Amygdala (tissue), 56 donors: ENCODE results near the gene CCDC71.

Experiments used
- DNase-seq, 56 donors: peaks; one replicate each; lab custom pipeline; 2025; lab: John Stamatoyannopoulos, UW

Gene CCDC71

DNA sequence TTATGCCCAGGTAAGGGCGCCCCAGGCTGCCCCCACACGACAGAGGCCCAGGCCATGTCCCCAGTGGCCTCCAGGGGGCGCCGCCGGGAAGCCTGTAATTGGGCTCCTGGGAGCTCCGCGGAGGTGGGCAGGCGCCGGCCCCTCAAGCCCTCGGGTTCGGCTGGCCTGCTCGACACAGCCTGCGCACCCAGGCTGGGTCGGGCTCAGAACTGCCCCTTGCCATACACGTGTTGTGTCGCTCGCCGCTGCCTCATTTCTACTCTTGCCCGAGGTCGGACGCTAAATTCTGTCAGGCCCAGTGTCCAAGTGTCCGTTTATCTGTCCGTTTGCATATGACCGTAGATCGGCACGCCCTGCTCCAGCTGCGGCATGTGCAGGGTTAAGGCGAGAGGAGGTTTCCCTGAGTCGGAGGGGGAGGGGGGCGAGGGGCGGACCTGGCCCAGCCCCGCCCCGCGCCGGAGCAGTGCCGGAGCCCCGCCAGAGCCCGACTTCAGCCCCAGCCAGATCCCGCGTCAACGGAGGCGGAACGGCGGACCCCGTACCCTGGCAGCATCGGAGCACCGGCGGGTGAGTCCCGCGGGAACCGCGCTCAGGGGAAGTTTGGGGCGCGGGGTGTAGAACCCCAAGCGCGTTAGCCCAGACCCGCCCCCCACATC is 5.1 kb upstream of the CCDC71 start, which contains the start of gene KLHDC8B:
Gene KLHDC8B, plus strand, starts transcription at position 480 of the 656 bp plus-strand sequence. CDS start 1,172 bp downstream, outside the sequence.
- peak in 48 of 56 donors; percentile 3 to 81 (median 61) for DNase-seq

DNA sequence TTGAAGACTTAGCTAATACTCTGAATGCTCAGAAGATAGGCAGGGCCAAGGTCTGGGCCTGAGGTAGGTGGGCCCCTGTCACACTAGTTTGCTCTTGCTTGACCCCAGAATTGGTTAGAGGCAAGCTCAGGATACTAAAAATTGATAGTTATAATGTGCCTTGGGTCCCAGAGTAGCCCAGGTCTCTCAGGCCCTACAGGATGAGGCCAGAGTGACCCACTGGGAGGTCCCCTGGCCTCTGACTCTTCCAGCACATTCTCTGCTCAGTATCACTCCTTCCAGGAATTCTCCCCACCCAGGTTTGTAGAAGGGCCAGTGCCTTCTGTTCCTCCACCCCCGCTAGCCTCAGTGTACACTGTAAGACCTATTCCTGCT is 4.6 kb upstream of the CCDC71 start:
- no peak for DNase-seq

DNA sequence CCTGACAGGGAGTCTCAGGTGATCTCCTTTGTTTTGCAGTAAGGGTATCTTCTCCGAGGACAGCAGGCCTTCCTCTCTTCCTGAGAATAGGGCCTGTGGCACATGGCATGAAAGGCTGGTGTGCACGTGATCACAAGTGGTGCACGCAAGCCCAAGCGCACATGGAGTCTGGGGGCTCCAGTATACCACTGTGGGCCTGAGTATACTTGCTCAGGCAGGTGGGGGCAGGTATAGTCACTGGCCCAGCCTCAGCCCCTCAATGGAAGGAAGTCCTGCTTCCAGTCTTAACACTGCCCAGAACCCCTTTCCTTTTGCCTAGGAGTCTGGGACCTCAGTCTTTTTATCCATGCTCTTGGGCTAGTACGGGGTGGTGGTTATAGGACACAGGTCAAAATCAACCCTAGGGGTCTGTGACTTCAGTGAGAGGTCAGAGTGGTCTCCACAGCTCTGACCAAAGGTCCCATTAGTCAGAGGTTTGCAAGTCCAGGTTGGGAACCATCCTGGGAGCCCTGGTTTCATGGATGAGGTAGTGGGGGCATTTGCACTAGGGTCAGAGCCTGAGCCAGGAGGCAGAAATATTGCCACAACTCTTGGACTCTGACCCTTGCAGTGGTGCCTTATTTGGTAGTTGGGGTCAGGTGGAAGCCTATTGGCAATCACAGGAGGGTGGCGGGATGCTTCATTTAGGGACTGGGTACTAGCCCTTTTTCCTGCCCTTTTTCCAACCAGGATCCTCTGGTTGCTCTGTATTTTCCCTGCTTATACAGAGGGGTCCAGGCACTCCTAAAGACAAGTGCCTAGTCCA is 823 bp upstream of the CCDC71 start:
- DNase-seq, result no peak

DNA sequence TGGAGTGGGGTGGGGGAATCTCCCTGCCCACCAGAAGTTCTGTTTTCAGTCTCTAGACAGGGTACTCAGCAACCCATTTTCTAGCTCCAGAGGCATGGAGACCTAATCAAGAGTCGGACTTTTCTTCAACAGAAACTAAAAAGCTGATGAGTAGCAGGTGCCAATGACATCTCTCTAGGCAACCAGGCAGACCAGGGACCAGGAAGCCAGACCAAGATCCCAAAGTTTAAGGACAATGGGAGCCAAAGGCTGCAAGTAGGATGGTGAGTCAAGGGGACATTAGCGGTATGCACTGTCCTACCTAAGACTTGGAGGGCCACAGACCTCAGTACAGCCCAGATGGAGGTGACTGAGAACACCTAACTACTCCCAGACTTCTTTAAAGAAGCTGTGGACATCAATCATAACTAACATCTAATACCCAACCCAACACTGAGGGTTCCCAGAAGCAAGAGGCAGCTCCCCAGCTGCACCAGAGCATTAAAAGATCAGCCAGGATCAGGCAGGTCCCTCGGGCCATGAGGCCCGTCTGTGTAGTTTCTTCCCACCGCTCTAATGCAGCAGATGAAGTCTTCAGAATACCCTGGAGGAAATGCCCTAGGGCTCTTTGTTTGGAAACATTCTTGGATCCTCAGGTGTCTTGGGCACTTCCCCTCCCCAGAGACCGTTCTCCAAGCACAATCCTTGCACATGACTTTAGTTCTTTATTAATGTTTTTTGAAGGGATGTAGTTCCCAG is 979 bp downstream of the CCDC71 start:
- DNase-seq, result no peak

DNA sequence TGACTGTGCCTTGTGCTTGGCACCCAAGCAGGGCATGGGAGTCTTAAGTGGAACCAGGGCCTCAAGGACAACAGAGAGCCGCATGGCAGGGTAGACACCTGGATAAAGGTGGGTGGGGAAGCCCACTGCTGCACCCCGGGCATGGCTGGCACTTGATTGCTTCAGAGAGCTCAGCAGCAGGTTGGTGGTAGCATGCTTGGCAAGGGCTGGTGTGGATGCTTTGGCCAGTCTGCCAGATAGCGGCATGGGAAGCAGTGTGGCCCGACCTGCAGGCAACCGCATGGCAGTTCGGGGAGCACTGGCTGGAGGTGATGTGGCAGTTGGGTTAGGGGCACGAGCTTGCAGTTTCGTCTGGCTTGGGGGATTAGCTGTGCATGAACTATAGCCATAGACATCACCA is 2.5 kb downstream of the CCDC71 start:
- DNase-seq, result no peak

DNA sequence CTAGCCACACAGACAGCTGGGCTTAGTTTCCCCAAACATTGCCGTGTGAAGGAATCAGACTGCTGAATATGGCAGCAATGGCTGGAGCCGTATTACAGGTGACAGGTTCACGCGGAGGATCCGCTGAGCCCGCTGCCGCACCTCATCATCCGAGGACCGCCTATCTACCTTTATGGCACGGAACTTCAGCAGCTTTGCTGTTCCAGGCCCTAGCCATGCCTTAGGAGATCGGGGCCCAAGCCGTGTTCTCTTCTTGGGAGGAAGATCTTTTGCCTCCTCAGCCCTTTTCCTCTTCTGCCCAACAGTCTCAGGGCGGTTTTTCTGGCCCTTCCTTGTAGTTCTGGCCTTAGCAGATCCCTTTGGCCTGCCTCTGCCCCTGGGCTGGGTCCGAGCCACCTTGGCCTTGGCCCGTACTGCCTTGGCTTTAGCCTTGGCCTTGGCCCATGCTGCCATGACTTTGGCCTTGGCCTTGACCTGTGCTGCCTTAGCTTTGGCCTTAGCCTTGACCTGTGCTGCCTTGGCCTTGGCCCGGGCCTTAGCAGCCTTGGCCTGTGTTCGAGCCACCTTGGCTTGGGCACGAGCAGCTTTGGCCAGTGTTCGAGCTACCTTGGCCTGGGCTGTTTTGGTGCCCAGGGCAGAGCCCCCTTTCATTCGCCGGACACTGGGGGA is 3.2 kb downstream of the CCDC71 start:
- no peak for DNase-seq

DNA sequence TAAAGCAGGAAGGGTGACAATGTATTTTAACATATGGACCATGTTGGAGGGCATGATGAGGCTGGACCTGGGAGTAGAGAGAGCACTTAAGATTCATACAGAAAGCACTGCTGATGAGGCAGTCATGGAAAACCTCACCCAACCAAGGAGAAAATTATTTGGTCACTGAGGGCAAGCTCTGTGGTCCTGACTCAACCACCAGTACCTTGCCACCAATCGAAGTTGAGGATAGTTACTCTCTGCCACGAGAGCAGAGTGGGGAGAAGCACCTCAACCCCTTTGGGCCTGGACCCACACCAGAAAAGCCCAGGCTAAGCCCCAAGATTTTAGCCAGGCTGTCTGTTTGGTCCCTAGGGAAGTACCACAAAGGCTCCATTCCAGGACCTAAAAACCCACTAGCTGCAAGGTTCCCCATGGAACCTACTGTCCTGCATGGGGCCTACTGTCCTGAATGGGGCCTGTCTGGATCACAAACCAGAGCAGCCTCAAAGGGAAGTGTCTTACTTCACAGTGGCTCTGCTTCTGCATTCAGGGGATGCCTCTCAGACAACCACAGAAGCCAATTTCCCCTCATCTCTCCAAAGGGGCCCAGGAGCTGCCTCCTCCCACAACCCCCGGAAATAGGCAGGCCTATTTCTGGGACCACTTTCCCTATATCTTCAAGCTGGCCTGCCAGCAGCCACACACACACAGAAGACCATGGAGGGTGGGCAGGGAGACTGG is 4.2 kb downstream of the CCDC71 start:
- DNase-seq, result peak in 1 of 56 donors; percentile 34

DNA sequence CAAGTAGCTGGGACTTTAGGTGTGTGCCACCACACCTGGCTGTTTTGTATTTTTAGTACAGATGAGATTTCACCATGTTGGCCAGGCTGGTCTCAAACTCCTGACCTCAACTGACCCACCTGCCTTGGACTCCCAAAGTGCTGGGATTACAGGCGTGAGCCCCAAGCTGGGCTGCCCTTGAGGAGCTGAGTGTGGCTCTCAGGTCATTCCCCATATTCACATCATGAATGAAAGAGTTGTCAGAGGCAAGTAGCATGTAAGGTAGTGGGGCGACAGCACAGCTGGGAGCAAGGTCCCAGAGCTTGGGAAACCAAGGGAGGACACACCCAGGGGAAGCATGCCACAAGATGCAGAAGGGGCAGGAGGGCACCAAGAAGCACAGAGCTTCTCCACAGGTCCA is 4.9 kb downstream of the CCDC71 start:
- DNase-seq, result no peak

DNA sequence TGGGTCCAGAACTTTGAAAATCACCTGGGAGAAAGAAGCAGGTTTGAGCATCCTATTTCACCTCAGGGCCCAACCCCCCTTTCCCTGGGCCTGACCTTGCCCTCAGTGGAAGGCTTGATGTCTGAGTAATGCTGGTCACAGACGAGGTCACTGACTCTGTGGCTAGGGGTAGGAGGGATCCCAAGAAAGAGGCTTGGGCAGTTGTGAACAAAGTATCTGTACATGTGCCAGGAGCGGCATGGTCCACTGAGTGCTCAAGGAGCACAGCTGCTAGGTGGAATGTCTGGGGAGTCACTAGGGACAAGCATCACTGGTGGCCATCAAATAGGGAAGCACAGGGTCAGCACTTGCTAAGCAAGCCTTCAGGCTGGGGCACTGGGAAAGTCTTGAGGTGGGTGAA is 7.3 kb downstream of the CCDC71 start:
- no peak for DNase-seq

DNA sequence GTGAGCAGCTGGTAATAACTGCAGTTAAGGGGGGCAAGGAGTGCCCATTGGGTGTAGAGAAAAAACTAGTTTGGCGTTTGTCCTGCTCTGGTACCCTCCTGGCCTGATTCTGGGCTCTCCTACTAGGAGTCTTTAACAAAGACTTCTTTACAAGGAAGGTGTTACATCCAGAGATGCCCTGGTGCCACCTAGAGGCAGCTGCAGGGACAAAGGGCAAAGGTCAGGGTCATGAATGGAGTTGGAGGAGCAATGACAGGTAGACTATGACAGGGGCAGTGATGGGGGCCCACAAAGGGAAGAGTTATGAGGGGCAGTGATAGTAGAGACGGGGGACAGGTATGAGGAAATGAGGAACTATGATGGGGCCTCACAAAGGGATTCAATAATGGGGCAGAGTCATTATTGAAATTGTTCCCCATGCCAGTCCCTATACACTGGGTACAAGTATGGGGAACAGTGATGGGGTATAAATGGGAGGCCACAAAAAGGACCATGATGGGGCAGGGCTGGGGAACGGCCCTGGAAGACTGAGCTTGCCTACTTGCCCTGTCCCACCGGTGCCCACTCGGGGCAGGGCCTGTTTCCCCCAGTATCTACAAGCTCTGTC is 7.9 kb downstream of the CCDC71 start:
- peak in 4 of 56 donors; percentile 7 to 34 (median 12) for DNase-seq

DNA sequence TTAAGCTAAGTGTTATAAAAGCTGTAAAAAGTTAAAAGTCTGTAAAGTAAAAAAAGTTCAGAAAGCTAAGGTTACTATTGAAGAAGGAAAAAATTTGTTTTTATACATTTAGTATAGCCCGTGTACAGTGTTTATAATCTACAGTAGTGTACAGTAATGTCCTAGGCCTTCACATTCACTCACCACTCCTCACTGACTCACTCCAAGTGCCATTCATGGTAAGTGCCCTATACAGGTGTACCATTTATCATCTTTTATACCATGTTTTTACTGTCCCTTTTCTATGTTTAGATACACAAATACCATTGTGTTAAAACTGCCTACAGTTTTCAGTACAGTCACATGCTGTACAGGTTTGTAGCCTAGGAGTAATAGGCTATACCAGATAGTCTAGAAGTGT is 8.8 kb downstream of the CCDC71 start:
- no peak for DNase-seq

DNA sequence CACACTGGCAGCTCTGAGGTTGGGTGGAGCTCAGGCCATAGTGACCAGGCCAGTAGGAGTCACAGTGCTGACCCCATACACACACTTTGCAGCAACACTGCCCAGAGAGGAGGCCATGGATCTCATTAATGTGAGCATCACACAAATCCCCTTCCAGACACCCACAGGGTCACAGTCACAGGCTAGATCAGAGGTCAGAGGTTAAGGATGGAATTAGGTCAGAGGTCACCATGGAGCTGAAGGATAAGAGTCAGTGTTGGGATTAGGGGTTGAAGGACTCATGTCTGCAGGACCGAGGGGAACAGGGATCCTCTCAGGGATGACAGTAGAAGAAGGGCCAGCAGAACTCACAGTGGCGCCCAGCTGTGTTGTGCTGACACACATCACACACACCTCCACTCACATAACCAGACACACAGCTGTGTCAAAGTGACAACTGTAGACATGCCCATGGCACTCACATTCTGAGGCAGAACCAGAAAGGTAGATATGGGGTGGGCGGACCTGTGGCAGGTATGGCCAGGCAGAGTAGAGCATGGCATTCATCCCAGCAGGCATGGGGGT is 12.7 kb downstream of the CCDC71 start:
- no peak for DNase-seq

DNA sequence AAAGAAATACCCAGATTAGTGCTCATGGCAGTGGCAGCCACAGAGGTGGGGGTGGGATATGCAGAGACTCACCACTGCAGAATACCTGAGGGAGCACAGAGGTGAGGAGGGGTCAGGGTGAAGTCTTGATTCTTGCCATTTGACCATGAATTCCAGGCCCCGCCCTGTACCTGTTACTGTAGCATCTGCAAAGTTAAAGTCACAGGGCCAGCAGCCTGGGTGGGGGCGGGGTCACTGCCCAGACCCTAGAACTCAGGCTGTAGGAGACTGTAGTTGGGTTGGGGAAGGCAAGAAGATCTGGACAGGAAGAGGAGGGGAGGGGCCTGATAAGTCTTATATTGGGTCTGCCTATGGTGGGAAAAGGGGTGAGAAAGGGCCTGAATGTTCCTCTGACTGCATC is 14.5 kb downstream of the CCDC71 start:
- DNase-seq, result no peak

DNA sequence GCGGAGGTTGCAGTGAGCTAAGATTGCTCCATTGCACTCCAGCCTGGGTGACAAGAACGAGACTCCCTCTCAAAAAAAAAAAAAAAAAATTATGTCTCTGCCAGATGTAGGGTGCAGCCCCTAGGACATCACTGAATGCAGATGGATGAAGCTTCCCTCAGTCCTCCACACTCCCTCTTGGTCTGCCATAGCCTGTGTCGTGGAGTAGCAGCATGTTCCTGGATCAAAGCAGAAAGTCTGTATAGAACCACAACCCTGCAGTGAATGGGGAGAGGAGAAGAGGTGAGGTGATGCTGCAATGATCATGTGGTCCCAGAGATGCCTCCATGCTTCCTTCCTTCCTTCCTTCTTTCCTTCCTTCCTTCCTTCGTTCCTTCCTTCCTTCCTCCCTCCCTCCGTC is 18.0 kb downstream of the CCDC71 start:
- no peak for DNase-seq

DNA sequence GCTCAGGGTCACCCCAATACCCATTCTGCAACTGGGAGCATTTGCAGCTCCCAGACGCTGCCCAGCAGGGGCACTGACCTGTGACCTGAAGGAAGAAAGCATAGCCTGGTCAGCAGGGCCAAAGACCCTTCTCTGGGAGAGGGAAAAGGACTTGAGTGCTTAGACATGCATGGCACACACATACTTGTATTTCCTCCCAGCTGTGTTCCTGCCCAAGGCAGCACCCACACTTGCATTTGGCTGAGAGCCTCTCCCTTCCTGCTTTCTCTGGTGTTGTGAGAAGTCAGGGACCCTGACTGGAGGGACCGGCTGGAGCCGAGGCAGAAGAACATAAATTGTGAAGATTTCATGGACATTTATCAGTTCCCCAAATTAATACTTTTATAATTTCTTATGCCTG is 26.1 kb downstream of the CCDC71 start:
- no peak for DNase-seq

DNA sequence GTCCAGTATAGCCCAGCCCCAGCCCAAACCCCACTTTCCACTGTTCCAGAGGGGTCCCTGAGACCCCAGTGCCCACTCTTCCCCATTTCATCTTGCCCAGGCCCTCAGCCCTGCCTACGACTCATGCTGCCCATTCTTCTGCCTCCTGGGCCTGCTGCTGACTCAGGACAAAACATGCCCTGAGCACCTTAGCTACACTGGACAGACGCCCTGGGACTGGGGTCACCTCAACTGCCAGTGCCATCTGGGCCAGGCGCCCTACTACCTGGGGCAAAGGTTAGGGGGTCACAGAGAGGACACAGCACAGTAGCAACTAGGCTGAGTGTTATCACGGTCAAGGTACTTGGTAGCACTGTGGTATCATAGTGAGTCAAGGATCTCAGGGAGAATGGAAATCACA is 30.6 kb downstream of the CCDC71 start:
- DNase-seq, result no peak

DNA sequence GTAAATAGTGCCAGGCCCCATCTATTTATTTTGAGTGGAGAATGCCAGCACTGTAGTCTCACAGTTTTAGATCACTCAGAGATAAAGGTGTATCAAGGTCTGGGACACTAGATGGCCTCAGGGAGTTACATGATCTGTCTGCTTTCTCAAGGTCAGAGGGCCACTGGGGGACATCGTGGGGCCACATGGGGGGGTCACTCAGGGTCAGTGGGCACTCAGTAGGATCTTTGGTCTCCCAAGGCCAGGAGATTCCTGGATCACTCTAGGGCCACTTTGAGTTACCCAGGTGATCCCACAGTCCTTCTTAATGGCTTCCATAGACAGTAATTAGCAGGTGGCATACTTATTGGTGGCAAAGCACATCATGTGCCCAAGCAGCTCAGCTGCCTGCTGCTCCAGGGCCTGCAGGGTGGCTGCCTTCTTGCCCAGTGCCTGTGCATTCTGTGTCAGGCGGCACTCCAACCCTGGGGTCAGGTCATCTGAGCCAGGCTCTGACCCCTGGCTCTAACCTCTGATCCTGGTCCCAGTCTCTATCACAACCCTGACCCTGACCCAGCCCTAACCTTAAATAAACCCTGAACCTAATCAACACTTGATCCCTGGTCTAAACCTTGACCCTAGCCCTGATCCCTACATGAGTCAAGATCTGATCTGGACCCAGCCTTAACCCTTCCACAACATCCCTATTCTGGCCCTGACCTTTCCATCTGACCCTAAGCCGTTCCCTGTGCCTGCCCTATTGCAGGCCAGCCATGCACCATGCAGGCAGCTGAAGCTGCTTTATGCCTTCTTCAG is 31.5 kb downstream of the CCDC71 start:
- DNase-seq, result no peak

DNA sequence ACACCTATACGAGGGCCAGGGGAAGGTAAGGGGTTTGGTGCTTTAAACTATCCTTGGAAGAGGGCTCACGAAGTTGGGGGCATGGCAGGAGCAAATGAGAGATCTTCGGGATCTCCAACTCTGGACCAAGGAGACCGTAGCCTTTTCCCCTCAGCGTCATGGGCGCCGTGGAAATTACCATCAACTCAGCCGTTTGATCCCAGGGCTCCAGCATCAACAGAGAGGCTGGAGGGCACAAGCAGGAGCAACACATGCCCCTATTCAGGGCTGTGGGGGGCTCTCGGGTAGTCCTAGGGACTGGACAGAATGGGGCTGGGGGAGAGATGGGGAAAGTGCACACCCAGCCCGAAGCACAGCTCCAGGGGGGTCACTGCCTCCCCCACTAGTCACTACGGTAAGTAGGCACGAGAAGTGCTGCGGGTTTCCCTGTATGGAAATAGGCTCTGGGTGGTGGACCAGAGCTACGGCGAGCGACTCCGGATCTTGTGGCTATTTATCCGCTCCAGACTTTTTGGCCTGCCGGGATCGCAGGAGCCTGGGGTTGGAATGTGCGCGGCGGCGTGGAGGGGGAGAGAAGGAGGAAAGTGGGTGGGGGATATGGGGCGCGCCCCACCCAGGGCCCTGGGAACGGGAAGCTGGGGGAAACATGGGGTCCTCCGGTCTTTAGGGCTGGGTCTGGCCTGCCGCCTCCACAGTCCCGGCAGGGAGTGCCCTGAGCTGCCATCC is 32.7 kb downstream of the CCDC71 start:
- peak in 54 of 56 donors; percentile 18 to 83 (median 55) for DNase-seq
